Measurements from ENCODE around the gene SPOCK3. TPM values are rescaled to one million over a fixed set of nuclear protein-coding genes. Genes with fewer than 3 reads are reported as not detected.
"Not testable (repeated sequence)": the region's sequence is repeated elsewhere in the genome, so short reads cannot be mapped to it uniquely, and the experiment has no call there.

SPOCK3 gene
- total RNA-seq, 1 experiment from 2014 or later, result 1.9 TPM

DNA sequence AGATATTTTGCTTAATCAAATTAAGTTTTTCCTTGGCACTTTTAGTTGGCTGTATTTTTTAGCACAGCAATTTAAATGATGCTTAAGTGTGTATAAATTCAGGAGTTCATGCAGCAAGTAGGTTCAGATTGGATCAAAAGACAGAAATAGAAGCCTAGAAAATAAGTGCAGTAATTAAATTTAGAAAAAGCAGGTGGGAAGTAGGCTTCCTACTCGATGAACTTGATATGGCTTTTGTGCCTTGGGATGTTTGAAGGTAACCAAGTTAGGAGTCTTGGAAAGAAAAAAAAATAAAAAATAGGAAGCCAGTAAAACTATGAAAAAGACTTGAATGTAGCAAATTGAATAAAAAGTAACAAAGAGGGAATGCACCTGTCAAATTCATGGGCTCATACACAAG is 372.3 kb downstream of the SPOCK3 start:
- H3K4me1 ChIP-seq (ENCODE audit: insufficient read depth, low read length), result peaks cover 8% of the 10 kb centered on the region; the same call in 1 of the 2 replicates
- TF ChIP-seq EZH2phosphoT487 (IDR thresholded peaks at IDR 0.05; ENCODE audit: borderline replicate concordance, low read length) (no peak), EZH2 (IDR thresholded peaks at IDR 0.05; ENCODE audit: low read length, unreplicated experiment) (no peak), CTCF (conservative IDR thresholded peaks at IDR 0.05; ENCODE audit: low read depth, low read length) (no peak)
- no peaks in the 10 kb centered on the region for H3F3A ChIP-seq (ENCODE audit: low read length, unreplicated experiment)
- ChIA-PET CTCF (no interaction called here), POLR2A (ENCODE audit: unreplicated experiment) (no interaction called here)
- no peak overlapping the region for H2AFZ ChIP-seq (ENCODE audit: low read length)
- H3K4me2 ChIP-seq (ENCODE audit: low read length), result no peak overlapping the region
- intact Hi-C loops (cut with micrococcal nuclease), result no loop called here
- no peaks in the 10 kb centered on the region for H3K36me3 ChIP-seq (ENCODE audit: low read depth, low read length)
- no peaks in the 10 kb centered on the region for H3K9me3 ChIP-seq (ENCODE audit: low read length)
- H3K79me2 ChIP-seq (ENCODE audit: low read length), result no peaks in the 10 kb centered on the region
- H3K4me3 ChIP-seq (ENCODE audit: low read length), result no peak overlapping the region
- DNase-seq, result no peak
- H3K9me2 ChIP-seq (replicated peaks; ENCODE audit: low read length), result no peaks in the 10 kb centered on the region
- no peaks in the 10 kb centered on the region for H3K27me3 ChIP-seq (ENCODE audit: low read length)
- BruUV-seq (replicated peaks), result no TSS peak
- no peak overlapping the region for H3K27ac ChIP-seq (ENCODE audit: low read length)
- no peaks in the 10 kb centered on the region for H4K20me1 ChIP-seq (ENCODE audit: low read length)
- H3K9ac ChIP-seq (ENCODE audit: low read length), result no peak overlapping the region
- ATAC-seq, result no peak

GRCh38 chr4:166850398-166850797 is 383.9 kb downstream of the SPOCK3 start:
- H2AFZ ChIP-seq (ENCODE audit: low read length); H3K79me2 ChIP-seq (ENCODE audit: low read length); H3K4me2 ChIP-seq (ENCODE audit: low read length); POLR2A ChIA-PET (ENCODE audit: unreplicated experiment); H3K4me3 ChIP-seq (ENCODE audit: low read length); H4K20me1 ChIP-seq (ENCODE audit: low read length); H3F3A ChIP-seq (ENCODE audit: low read length, unreplicated experiment); ATAC-seq; CTCF ChIA-PET; H3K4me1 ChIP-seq (ENCODE audit: insufficient read depth, low read length); BruUV-seq (replicated peaks); H3K27me3 ChIP-seq (ENCODE audit: low read length); H3K9me3 ChIP-seq (ENCODE audit: low read length); H3K9me2 ChIP-seq (replicated peaks; ENCODE audit: low read length); H3K36me3 ChIP-seq (ENCODE audit: low read depth, low read length); DNase-seq; H3K9ac ChIP-seq (ENCODE audit: low read length); H3K27ac ChIP-seq (ENCODE audit: low read length); intact Hi-C loops (cut with micrococcal nuclease): not testable (repeated sequence)

DNA sequence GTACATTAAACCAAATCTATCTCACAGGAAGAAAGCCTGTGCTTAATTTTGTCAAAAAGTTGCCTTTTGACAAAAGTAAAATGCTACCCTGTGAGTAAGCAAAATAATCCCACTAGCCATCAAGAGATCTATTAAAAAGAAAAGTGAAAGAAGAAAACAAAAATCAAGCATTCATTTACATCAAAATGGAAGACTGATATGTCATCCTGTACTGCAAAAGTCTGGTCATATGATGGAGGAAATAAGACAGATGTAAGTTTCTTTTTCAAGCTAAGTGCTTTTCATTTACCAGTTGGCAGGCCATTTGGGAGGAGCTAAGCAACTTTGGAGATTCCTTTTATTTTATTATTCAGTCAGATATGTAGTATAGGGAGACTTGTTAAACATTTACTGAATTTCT is 387.4 kb downstream of the SPOCK3 start:
- Histone ChIP-seq H3K27ac (ENCODE audit: low read length) (no peak overlapping the region), H3K4me1 (ENCODE audit: insufficient read depth, low read length) (no peaks in the 10 kb centered on the region), H3K79me2 (ENCODE audit: low read length) (no peaks in the 10 kb centered on the region), H2AFZ (ENCODE audit: low read length) (no peak overlapping the region), H3K9me3 (ENCODE audit: low read length) (no peaks in the 10 kb centered on the region), H3K27me3 (ENCODE audit: low read length) (no peaks in the 10 kb centered on the region), H3K9ac (ENCODE audit: low read length) (no peak overlapping the region), H3K36me3 (ENCODE audit: low read depth, low read length) (no peaks in the 10 kb centered on the region), H4K20me1 (ENCODE audit: low read length) (no peaks in the 10 kb centered on the region), H3F3A (ENCODE audit: low read length, unreplicated experiment) (no peaks in the 10 kb centered on the region), H3K4me2 (ENCODE audit: low read length) (no peak overlapping the region), H3K4me3 (ENCODE audit: low read length) (no peak overlapping the region), H3K9me2 (replicated peaks; ENCODE audit: low read length) (no peaks in the 10 kb centered on the region)
- BruUV-seq (replicated peaks), result no TSS peak
- ChIA-PET POLR2A (ENCODE audit: unreplicated experiment) (no interaction called here), CTCF (no interaction called here)
- intact Hi-C loops (cut with micrococcal nuclease), result no loop called here
- DNase-seq, result no peak
- ATAC-seq, result no peak
- no peak for TF ChIP-seq EZH2 (IDR thresholded peaks at IDR 0.05; ENCODE audit: low read length, unreplicated experiment)
- no peak for TF ChIP-seq EZH2phosphoT487 (IDR thresholded peaks at IDR 0.05; ENCODE audit: borderline replicate concordance, low read length)
- no peak for TF ChIP-seq CTCF (conservative IDR thresholded peaks at IDR 0.05; ENCODE audit: low read depth, low read length)

All from PC-3 (cell line).